ENCODE data around the gene PDK2.
"Not testable (repeated sequence)": the region's sequence is repeated elsewhere in the genome, so short reads cannot be mapped to it uniquely, and the experiment has no call there.

PDK2 gene

DNA sequence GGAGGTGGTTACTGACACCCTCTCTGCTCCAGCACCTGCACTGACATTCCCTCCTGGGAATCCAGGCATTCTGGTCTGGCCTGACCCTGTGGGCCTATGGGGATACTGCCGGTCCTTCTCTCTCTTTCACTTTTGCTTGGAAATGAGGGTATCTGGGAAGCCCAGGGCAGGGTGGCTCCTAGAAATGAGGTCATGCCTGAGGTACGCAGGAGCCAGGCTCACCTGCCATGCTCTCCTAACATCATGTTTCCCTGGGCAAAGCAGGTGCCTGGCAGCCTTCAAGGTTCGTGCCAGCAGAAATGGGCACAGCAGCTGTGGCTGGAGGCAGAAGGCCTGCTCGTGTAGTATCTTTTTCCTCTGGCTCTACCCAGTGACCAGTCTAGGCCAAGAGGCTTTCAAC lies 35.9 kb upstream of the PDK2 start:
- DNase-seq, result no peak

DNA sequence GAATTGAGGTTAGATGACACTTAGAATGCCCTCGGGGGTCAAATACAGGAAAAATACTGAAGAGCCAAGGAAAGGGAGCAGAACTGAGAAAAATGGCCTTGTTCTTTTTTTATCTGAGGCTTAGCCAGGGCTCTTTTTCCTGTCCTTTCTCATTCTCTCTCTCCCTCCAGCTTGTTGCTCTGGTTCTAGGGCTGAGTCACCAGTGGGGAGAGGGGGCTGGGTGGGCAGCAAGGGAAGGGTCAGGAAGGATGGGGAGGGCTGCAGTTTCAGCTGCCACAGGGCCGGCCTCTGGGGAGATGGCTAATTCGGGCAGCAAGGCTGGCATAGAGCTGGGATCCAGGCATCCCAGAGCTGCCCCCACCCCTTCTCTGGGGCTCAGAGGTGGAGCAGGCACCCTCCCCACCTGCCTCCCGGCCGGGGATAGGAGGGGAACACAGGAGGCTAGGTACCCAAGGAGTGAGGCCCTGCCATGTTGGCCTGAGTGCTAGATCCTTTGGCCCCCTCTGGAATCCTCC lies 35.3 kb upstream of the PDK2 start:
- DNase-seq, result no peak

DNA sequence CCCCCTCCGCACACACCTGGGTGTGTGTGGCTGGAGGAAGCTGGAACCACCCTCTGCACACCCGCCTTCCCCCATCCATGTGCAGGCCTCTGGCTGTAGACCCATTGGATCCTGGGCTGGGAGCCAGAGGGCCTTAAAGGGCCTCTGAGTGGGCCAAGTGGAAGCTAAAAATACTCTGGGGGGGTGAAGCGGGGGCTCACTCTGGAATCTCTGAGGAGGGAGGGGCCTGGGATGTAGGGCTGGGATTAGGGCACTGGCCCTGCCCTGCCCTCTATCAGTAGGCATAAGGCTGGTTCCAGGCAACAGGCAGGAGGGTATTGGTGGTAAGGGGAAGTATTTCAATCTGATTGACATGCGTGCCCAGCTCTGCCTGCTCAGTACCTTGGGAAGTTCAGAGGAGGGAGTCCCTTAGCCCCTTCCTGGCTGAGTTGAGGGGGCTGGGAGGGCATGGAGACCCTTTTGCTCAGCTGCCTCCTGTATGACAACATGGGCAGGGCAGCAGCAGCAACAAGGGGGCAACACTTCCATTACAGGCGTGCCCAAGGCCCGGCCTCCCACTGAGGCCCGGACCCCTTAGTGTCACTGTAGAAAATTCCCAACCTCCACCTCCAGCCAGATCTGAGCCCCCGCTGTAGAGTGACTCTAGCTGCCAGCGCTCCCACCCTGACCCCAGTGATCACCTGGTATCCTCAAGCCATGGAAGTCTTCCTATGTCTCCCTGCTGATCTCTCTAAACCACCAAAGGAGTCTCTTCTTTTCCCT lies 34.0 kb upstream of the PDK2 start:
- DNase-seq, result no peak

DNA sequence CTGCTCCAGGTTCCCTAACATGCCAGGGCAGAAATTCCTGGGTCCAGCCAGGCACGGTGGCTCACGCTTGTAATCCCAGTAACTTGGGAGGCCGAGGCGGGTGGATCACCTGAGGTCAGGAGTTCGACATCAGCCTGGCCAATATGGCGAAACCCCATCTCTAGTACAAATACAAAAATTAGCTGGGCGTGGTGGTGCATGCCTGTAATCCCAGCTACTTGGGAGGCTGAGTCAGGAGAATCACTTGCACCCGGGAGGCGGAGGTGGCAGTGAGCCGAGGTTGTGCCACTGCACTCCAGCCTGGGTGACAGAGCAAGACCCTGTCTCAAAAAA lies 33.5 kb upstream of the PDK2 start:
- DNase-seq, result not testable (repeated sequence)

DNA sequence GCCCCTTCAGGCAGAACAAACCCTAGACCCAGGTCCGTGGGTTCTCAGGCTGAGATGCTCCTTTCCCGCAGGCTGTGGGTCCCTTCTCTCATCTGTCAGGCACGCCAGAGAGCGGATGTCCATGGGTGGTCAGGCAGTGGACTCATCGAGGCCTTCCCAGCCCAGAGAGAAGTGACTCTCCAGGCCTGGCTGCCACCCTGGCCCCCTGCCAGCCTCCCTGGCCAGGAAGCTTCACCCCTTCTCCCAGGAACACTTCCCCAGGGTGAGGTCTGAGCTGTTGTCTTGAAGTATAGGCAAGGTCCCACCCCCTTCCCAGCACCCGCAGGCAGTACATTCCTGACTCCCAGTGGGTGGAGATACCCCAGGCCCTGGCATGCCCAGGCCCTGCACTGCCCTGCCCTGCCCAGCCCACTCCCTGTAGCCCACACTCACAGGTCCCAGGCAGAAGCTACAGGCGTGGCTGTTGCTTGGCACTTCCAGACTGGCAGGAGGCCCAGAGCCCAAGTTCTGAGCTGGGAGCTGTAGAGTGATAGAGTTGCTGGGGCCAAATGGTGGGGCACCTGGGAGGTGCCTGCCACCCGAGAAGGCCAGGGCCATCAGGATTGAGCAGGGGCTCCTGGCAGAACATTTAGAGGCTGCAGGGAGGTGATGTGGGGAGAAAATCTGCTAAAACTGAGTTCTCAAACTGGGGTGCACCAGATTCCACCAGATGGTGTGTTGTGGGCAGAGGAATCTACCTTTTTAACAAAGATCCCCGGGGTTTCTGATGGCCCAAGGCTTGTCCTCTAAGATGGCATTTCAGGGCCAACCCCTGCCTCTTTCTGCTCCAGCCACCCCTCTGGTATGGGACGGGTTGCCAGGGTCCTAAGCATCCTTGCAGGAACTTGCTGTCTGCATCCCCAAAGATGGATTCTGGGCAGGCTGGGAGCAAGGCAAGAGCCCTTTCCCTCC lies 32.6 kb upstream of the PDK2 start:
- peak; percentile 26 for DNase-seq

DNA sequence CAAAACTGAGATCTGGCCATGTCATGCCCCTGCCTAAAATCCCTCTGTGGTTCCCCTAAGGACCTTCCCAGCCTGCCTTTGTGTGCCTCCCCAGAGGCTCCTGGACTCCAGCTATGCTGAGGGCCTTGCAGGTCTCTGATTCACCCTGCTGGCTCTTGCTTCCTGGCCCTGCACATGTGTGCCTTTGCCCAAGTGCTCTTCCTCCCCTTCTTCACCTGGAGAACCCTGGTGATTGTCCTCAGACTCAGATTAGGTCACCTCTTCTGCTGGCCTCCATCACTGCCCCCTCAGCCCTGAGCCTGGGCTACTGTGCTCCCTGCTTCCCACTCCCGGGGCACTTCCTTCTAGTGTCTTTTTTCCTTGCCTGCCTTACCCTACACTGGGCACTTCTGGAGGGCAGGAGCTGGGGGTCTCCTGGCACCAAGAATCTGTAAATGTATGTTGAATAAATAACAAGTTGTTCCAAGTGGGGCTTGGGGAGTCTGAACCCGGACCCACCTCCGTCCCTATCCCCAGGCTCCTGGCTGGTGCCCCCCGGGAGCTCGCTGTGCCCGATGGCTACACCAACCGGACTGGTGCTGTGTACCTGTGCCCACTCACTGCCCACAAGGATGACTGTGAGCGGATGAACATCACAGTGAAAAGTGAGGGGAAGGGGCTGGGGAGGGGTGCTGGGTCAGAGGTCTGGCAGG lies 31.4 kb upstream of the PDK2 start:
- DNase-seq, result no peak

DNA sequence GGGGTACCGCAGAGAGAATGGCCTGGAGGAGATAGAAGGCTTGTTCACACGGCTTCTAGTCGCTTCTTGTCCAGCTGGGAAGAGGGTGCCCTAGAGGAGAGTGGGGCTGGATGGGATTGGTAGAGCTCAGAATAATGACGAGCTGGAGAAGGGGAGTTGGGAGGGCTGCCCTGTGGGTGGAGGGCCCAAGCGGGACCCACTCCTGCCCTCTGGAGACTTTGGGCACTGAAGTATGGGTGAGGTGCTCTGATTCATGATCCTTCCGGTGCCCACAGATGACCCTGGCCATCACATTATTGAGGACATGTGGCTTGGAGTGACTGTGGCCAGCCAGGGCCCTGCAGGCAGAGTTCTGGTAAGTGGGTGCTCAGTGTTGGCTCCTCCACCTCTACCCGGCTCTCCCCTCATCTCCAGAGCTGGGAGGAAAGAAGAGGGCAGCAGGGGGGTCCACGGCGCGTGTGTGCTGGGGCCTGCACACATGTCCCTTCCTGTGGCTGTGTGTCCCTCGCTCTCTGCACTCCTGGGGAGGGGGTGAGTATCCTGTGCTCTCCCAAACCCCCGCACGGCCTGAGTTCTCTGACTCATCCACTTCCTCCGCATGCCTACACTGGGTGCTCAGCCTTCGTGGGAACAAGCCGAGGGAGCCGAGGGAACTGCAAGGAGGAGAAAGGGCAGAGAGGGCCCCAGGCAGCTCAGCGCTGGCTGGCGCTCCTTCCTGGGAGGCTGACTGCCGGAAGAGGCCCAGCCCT lies 30.7 kb upstream of the PDK2 start:
- no peak for DNase-seq

DNA sequence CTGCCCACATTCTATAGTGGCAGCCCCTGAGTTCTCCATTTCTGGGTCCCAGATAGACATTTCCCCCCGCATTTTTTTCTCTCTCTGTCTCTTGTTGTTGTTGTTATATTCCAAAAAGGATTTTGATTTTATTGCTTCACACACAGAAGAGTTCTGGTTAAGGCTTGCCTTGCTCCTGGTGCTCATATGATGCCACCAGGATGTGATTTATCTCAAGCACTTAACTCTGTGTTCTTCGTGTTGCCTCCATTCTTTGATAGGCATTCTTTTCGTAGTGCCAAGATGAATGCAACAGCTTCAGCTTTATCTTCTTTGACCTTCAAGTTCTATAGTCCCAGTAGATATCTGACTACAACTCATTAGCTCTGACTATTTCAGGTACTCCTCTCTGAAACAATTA lies 30.1 kb upstream of the PDK2 start:
- no peak for DNase-seq

DNA sequence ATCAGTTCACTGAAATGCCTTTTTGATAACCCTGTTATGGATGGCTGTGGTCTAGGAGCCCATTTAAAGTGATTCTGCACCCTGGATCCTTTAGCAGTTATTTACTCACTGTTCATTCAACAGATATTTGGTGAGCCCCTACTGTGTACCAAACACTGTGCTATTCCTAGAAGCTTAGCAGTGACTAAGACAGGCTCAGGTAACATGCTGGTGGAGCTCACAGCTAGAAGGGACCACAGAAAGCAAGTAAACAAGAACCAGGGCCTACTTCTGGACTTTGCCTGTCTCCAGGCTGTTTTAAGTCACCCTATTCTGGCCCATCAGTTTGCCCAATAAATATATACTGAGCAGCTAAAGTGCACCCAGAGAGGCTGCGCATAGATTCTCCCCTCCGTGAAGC lies 28.2 kb upstream of the PDK2 start:
- DNase-seq, result no peak

DNA sequence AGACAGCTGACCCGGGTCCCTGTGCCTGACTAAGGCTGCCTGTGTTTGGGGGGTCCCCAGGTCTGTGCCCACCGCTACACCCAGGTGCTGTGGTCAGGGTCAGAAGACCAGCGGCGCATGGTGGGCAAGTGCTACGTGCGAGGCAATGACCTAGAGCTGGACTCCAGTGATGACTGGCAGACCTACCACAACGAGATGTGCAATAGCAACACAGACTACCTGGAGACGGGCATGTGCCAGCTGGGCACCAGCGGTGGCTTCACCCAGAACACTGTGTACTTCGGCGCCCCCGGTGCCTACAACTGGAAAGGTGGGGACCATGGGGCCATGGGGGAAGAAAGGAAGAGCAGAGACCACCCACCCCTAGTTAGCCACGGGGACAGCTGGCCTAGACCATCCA lies 27.2 kb upstream of the PDK2 start:
- no peak for DNase-seq

DNA sequence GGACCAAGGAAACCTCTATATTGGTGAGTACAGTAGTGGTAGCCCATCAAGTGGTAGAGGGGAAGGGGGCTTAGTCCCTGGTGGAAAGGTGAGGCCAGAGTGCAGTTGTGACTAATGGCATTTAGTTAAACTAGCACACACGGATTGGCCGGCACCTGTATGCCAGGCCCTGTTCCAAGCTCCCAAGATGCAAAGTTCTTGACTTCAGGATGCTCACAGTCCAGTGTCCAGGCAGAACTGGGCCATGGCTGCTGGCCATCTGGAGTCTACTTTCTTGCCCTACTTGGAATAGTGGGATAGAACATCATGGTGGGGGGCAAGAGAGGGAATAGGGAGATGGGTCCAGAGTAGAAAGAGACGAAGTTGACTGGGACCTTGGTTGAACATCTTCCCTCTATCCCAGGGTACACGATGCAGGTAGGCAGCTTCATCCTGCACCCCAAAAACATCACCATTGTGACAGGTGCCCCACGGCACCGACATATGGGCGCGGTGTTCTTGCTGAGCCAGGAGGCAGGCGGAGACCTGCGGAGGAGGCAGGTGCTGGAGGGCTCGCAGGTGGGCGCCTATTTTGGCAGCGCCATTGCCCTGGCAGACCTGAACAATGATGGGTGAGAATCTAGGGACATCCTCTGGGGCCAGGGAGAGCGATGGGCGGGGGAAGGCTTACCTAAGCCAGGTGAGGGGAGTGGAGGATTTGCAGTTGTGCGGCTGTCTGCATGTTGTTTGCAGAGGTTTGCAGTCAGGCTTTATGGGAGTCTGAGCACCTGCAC lies 24.1 kb upstream of the PDK2 start:
- DNase-seq, result no peak

DNA sequence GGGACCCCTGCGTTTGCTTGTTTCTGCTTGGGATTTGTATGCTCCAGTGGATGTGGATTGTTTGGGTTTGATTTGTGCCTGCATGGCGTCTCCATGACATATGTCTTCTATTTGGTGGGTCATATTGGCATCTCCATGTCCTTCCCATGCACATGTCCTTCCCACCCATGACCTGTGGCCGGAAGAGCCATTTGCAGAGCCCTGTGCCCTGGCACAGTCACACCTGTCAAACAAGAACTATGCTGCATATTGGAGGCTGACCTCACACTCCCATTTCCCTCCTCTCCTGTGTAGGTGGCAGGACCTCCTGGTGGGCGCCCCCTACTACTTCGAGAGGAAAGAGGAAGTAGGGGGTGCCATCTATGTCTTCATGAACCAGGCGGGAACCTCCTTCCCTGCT lies 23.5 kb upstream of the PDK2 start:
- DNase-seq, result no peak

DNA sequence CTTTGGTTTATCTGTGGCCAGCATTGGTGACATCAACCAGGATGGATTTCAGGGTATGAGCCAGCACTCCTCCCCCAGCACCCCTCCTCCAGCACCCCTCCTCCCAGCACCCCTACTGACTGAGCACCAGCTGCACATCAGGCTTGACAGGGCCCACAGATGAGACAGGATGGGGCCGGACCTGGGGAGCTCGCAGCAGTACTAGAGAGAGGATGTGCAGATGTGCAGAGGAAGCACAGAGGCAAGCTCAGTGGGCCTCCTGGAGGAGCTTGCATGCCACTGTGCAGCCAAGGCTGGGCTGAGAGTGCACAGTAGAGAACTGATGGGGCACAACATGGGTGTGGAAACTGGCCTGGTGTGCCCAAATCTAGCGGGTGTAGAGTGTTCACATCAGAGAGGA lies 23.0 kb upstream of the PDK2 start:
- DNase-seq, result no peak

DNA sequence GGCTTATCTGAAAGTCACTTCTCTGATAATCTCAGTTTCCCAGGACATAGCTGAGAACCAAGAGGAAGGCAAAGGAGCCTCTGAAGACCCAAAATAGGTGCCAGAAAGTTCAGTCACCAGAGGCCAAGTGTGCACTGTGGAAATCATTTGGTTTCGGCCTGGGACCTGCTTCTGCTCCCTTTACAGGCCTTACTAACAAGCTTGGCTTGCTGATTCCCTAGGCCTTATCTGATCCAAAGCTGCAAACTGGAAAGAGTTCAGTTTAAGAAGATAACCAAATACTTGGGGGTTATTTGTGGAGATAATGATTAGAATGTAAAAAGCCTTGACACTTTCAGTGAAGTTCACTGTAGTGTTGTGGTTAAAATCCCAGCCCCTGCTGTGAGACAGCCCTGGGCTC lies 22.2 kb upstream of the PDK2 start:
- no peak for DNase-seq

DNA sequence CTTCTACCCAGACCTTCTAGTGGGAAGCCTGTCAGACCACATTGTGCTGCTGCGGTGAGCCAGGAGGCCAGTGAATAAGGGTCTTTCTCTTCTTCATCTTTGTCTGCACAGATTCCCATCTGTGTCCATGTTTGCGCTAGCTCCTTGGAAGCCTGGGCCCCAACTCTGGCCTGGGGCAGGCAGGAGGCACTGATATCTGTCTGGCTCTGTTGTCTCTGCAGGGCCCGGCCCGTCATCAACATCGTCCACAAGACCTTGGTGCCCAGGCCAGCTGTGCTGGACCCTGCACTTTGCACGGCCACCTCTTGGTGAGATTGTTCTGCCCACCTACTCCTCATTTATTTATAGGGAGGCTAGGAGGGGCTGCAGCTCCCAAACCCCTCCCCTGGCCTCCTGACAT lies 20.9 kb upstream of the PDK2 start:
- DNase-seq, result no peak

DNA sequence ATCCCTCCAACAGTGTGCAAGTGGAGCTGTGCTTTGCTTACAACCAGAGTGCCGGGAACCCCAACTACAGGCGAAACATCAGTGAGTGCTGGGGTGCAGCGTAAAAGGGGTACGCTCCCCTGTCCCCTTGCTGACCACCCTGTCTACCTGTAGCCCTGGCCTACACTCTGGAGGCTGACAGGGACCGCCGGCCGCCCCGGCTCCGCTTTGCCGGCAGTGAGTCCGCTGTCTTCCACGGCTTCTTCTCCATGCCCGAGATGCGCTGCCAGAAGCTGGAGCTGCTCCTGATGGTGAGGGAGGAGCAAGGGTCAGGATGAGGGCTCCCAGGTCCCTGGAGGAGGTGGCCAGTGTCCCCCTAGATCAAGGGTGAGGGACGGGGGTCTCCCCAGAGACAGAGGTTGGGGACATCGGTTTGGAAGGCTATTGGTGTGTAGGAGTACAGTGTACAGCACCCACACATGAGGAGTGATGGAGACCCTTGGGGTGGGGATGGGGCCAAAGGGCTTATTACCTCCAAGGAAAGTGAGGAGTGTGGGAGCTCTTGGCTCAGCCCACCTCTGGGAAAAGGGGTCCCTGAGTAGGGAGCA lies 19.6 kb upstream of the PDK2 start:
- no peak for DNase-seq

DNA sequence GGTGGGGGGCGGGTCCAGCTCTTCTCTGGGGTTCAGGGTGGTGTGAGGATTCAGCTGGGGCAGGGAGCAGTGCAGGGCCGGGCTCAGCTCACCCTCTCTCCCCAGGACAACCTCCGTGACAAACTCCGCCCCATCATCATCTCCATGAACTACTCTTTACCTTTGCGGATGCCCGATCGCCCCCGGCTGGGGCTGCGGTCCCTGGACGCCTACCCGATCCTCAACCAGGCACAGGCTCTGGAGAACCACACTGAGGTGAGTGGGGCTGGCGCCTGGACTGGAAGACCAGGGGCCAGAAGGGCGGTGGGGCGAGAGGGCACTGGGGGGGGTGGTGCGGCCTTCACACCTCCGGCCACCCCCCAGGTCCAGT lies 18.9 kb upstream of the PDK2 start:
- no peak for DNase-seq

DNA sequence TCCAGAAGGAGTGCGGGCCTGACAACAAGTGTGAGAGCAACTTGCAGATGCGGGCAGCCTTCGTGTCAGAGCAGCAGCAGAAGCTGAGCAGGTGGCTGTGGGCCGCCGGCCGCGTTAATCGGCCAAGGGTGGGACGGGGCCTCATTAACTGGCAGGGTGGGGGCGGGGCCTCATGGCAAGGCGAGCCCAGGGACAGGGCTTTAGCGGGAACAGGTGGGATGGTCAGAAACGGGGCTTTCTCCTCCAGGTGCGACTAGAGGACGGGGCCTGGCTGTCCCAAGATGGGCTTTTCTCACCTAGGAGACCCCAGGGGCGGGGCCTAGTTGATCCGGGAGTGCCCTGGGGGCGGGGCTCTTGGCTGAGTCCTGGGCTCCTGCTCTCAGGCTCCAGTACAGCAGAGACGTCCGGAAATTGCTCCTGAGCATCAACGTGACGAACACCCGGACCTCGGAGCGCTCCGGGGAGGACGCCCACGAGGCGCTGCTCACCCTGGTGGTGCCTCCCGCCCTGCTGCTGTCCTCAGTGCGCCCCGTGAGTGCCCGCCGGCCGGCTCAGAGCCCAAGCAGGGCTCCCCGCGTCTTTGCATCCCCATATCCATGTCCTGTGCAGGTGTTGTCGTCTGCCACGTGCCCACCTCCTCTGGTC lies 18.4 kb upstream of the PDK2 start:
- no peak for DNase-seq

DNA sequence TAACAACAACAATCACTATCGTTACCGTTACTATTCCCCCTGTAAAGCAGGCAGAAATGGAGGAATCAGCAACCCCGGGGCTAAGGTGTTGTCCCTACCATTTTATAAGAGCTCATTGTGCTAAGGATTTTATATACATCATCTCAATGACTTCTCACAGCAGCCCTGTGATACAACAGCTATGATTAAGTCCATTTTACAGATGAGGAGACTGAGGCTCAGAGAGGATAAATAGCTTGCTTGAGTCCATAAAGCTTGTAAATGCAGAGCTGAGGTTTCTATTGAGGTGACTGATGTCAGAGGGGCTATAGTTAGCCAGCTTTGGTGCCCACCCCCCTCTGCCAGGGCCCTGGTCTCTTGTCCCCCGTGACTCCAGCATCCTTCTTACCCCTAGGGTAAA lies 16.7 kb upstream of the PDK2 start:
- DNase-seq, result no peak

DNA sequence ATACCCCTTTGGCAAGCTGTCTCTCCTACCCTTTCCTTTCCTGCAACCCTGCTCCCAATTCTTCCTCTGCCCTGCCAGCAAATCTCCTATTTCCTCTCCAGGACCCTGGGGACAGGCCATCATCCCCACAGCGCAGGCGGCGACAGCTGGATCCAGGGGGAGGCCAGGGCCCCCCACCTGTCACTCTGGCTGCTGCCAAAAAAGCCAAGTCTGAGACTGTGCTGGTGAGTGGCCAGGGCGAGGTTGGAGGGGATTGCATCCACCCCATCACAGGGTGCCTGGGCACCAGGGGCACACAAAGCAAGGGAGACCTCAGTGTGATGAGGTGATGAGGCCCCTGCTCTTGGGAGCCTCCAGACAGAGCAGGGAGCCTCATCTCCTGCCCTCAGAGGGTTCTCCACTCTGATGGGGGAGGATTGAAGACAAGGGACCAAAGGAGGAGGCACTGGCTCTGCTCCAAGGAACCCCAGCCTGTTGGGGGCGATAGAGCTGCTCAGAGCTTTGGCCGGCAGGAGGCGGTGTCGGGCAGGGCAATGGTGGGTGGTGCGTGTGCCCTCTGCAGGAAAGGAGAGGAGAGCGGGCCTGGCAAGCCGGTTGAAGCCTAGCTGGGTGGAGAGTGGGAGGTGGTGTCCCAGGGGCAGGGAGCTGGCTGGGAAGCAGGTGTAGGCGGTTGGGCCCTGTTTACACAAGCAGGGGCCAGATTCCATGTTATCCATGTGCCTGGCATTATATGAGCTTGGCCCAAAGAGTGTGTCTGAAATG lies 15.6 kb upstream of the PDK2 start:
- no peak for DNase-seq

Data from RPMI8226 (cell line).